ENCODE data around the gene CUBN. TPM values are rescaled to one million over a fixed set of nuclear protein-coding genes. Genes with fewer than 3 reads are reported as not detected.

The CUBN gene
- total RNA-seq, 4 donors from 2014 or later: 0.27 to 3.6 (median 0.96) TPM

DNA sequence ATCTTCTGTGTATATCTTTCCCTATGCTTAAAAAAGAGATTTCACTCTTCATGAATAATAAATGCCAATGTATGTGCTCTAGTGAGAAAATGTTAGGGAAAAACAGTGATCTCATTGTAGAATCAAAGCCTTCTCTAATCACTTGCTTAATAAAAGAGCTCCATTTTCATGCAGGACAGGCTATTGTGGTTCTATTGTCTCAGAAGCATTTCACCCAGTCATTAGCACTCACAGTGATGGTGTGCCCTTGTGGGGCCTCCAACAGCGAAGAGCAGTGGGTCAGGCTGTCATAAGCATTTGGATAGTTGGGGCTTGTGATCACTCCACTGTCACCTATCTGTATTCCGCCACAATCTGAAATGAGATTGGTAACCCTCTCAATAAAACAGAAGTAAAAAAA lies 228.5 kb downstream of the CUBN start:
- no peaks in the 10 kb centered on the region for H3K4me1 ChIP-seq
- TF ChIP-seq CTCF (IDR thresholded peaks at IDR 0.05 in 4 of 5, conservative IDR thresholded peaks at IDR 0.05 in 1 of 5) (no peak), POLR2A (IDR thresholded peaks at IDR 0.05) (no peak)
- H3K27me3 ChIP-seq: no peaks in the 10 kb centered on the region
- ATAC-seq: no peak
- DNase-seq: no peak
- in situ Hi-C loops (cut with MboI; ENCODE audit: low sequenced_read_pairs in 4 of 4) (no loop called here), intact Hi-C loops (cut with DNase I; ENCODE audit: low total_unique reads) (no loop called here)
- no peak overlapping the region for H3K27ac ChIP-seq
- H3K9me3 ChIP-seq: no peaks in the 10 kb centered on the region
- no peak overlapping the region for H3K4me3 ChIP-seq
- no peaks in the 10 kb centered on the region for H3K36me3 ChIP-seq

GRCh38 chr10:16896993-16897392 lies 232.6 kb downstream of the CUBN start:
- ATAC-seq (no peak), DNase-seq (no peak)
- Histone ChIP-seq H3K36me3 (no peaks in the 10 kb centered on the region), H3K27ac (no peak overlapping the region), H3K9me3 (no peaks in the 10 kb centered on the region), H3K4me1 (no peaks in the 10 kb centered on the region), H3K27me3 (no peaks in the 10 kb centered on the region), H3K4me3 (no peak overlapping the region)
- in situ Hi-C loops (cut with MboI; ENCODE audit: low sequenced_read_pairs in 4 of 4) (no loop called here), intact Hi-C loops (cut with DNase I; ENCODE audit: low total_unique reads) (no loop called here)
- TF ChIP-seq CTCF (IDR thresholded peaks at IDR 0.05 in 4 of 5, conservative IDR thresholded peaks at IDR 0.05 in 1 of 5): no peak
- no peak for TF ChIP-seq POLR2A (IDR thresholded peaks at IDR 0.05)

GRCh38 chr10:16894821-16895220 lies 234.8 kb downstream of the CUBN start:
- in situ Hi-C loops (cut with MboI; ENCODE audit: low sequenced_read_pairs in 4 of 4) (no loop called here), intact Hi-C loops (cut with DNase I; ENCODE audit: low total_unique reads) (loop anchor here (5.0 kb wide), 1 partner anchor 107 kb away; no protein-coding TSS in a partner anchor)
- ATAC-seq: no peak
- DNase-seq: no peak
- H3K27ac ChIP-seq: no peak overlapping the region
- no peaks in the 10 kb centered on the region for H3K36me3 ChIP-seq
- no peaks in the 10 kb centered on the region for H3K4me1 ChIP-seq
- no peaks in the 10 kb centered on the region for H3K27me3 ChIP-seq
- no peaks in the 10 kb centered on the region for H3K9me3 ChIP-seq
- no peak for TF ChIP-seq POLR2A (IDR thresholded peaks at IDR 0.05)
- no peak for TF ChIP-seq CTCF (IDR thresholded peaks at IDR 0.05 in 4 of 5, conservative IDR thresholded peaks at IDR 0.05 in 1 of 5)
- no peak overlapping the region for H3K4me3 ChIP-seq

- in situ Hi-C loops (cut with MboI; ENCODE audit: low sequenced_read_pairs in 4 of 4): no loop called here
- H3K36me3 ChIP-seq: no peaks in the 10 kb centered on the region
- no peak overlapping the region for H3K4me3 ChIP-seq
- no peaks in the 10 kb centered on the region for H3K9me3 ChIP-seq
- intact Hi-C loops (cut with DNase I; ENCODE audit: low total_unique reads): loop anchor here (5.0 kb wide), 1 partner anchor 109 kb away; no protein-coding TSS in a partner anchor
- no peaks in the 10 kb centered on the region for H3K27me3 ChIP-seq
- H3K27ac ChIP-seq: no peak overlapping the region
- DNase-seq (no peak), ATAC-seq (no peak)
- H3K4me1 ChIP-seq: no peaks in the 10 kb centered on the region
- TF ChIP-seq CTCF (IDR thresholded peaks at IDR 0.05 in 4 of 5, conservative IDR thresholded peaks at IDR 0.05 in 1 of 5) (no peak), POLR2A (IDR thresholded peaks at IDR 0.05) (no peak)
These were observed 235.9 kb downstream of the CUBN start for GRCh38 chr10:16893664-16894063.

All from gastrocnemius medialis (tissue), 4 donors.